HEK293 (cell line): ENCODE results near the gene RBM20.

ENCODE experiments used
- CTCF ChIA-PET: fragments of 350-600 bp; formaldehyde crosslinking; extraction: SDS; loops from one replicate; lab custom pipeline; 2021; ENCODE audit warnings: antibody characterized with exemption; lab: Yijun Ruan, JAX
- POLR2A ChIA-PET: fragments of 300-600 bp; formaldehyde crosslinking; extraction: SDS; loops from one replicate; lab custom pipeline; 2020; ENCODE audit warnings: antibody characterized with exemption, inconsistent platforms; lab: Yijun Ruan, JAX
- H3K27ac ChIP-seq: fragments of 200-500 bp; sonication (Bioruptor generic); 2 replicates; pipeline ENCODE4 v1.5.1; 2014; ENCODE audit warnings: low read depth, low read length, control low read depth, inconsistent platforms; ENCODE audit errors: extremely low read depth
- H3K36me3 ChIP-seq, 2 experiments: fragments of 200-500 bp in 1 of 2; sonication (Bioruptor generic) in 1 of 2; 1 replicate in 1 of 2; 2 replicates in 1 of 2; pipeline ENCODE4 v1.5.1; 2014 to 2017; ENCODE audit warnings: inconsistent platforms in 2 of 2, low read length in 2 of 2; ENCODE audit not compliant: control insufficient read depth in 2 of 2, insufficient read depth in 1 of 2
- H3K4me1 ChIP-seq: fragments of 200-500 bp; sonication (Bioruptor generic); 2 replicates; pipeline ENCODE4 v1.5.1; 2014; ENCODE audit warnings: mild to moderate bottlenecking, low read length, inconsistent platforms; ENCODE audit not compliant: control insufficient read depth, insufficient read depth
- H3K4me3 ChIP-seq: 2 replicates; pipeline ENCODE4 v1.5.1; 2011; ENCODE audit warnings: low read depth, mild to moderate bottlenecking, control low read depth, low read length, moderate library complexity
- H3K9me3 ChIP-seq: fragments of 200-500 bp; sonication (Bioruptor generic); 2 replicates; pipeline ENCODE4 v1.5.1; 2014; ENCODE audit warnings: low read depth, low read length, inconsistent platforms; ENCODE audit not compliant: control insufficient read depth, insufficient read depth
- IKZF3 ChIP-seq: fragments of 450-650 bp; IDR thresholded peaks from 2 replicates; pipeline ENCODE4 v1.5.0; 2018; ENCODE audit warnings: missing biosample characterization, mild to moderate bottlenecking, missing genetic modification characterization, moderate library complexity
- KLF9 ChIP-seq: fragments of 450-650 bp; formaldehyde crosslinking; IDR thresholded peaks from 2 replicates; pipeline ENCODE4 v1.5.1; 2016; ENCODE audit warnings: missing biosample characterization, missing genetic modification characterization, low read depth
- SETDB1 ChIP-seq: IDR thresholded peaks from one replicate; pipeline ENCODE4 v1.6.1; 2017; ENCODE audit warnings: mild to moderate bottlenecking, low read length, moderate library complexity, mixed read lengths; ENCODE audit not compliant: insufficient read length
- TRIM28 ChIP-seq: IDR thresholded peaks from 2 replicates; pipeline ENCODE4 v1.6.1; 2011; ENCODE audit warnings: low read length, control low read depth, borderline replicate concordance
- ZBTB48 ChIP-seq: fragments of 450-650 bp; formaldehyde crosslinking; IDR thresholded peaks from 2 replicates; pipeline ENCODE4 v1.5.1; 2016; ENCODE audit warnings: missing biosample characterization, missing genetic modification characterization
- ZEB2 ChIP-seq: fragments of 450-650 bp; formaldehyde crosslinking; IDR thresholded peaks from 2 replicates; pipeline ENCODE4 v1.5.1; 2016; ENCODE audit warnings: missing biosample characterization, missing genetic modification characterization
- ZFHX2 ChIP-seq: fragments of 450-650 bp; formaldehyde crosslinking; conservative IDR thresholded peaks from 2 replicates; pipeline ENCODE4 v1.5.1; 2016; ENCODE audit warnings: missing biosample characterization, missing genetic modification characterization
- ZNF132 ChIP-seq: fragments of 450-650 bp; formaldehyde crosslinking; IDR thresholded peaks from 2 replicates; pipeline ENCODE4 v1.5.1; 2017; ENCODE audit warnings: missing biosample characterization, missing genetic modification characterization, borderline replicate concordance
- ZNF585B ChIP-seq: fragments of 450-650 bp; formaldehyde crosslinking; IDR thresholded peaks from 2 replicates; pipeline ENCODE4 v1.5.1; 2016; ENCODE audit warnings: missing biosample characterization, missing genetic modification characterization
- ZNF621 ChIP-seq: fragments of 450-650 bp; formaldehyde crosslinking; IDR thresholded peaks from 2 replicates; pipeline ENCODE4 v1.5.1; 2017; ENCODE audit warnings: missing biosample characterization, missing genetic modification characterization
- ZNF670 ChIP-seq: fragments of 450-650 bp; formaldehyde crosslinking; IDR thresholded peaks from 2 replicates; pipeline ENCODE4 v1.5.1; 2016; ENCODE audit warnings: missing biosample characterization, missing genetic modification characterization, low read depth
- ZNF792 ChIP-seq: fragments of 450-650 bp; formaldehyde crosslinking; IDR thresholded peaks from 2 replicates; pipeline ENCODE4 v1.5.1; 2016; ENCODE audit warnings: missing biosample characterization, missing genetic modification characterization
- TF ChIP-seq, protein P1 (sequence below): fragments of 450-650 bp; formaldehyde crosslinking; IDR thresholded peaks from 2 replicates; pipeline ENCODE4 v1.5.1; 2016; ENCODE audit warnings: missing biosample characterization, missing genetic modification characterization
- TF ChIP-seq, protein P2 (sequence below): fragments of 450-650 bp; formaldehyde crosslinking; IDR thresholded peaks from 2 replicates; pipeline ENCODE4 v1.5.1; 2016; ENCODE audit warnings: missing biosample characterization, missing genetic modification characterization
- TF ChIP-seq, protein P3 (sequence below): fragments of 450-650 bp; formaldehyde crosslinking; IDR thresholded peaks from 2 replicates; pipeline ENCODE4; 2016; ENCODE audit warnings: missing biosample characterization, missing genetic modification characterization
- TF ChIP-seq, protein P4 (sequence below): fragments of 450-650 bp; formaldehyde crosslinking; IDR thresholded peaks from 2 replicates; pipeline ENCODE4 v1.5.1; 2016; ENCODE audit warnings: missing biosample characterization, missing genetic modification characterization, borderline replicate concordance

Gene RBM20

DNA sequence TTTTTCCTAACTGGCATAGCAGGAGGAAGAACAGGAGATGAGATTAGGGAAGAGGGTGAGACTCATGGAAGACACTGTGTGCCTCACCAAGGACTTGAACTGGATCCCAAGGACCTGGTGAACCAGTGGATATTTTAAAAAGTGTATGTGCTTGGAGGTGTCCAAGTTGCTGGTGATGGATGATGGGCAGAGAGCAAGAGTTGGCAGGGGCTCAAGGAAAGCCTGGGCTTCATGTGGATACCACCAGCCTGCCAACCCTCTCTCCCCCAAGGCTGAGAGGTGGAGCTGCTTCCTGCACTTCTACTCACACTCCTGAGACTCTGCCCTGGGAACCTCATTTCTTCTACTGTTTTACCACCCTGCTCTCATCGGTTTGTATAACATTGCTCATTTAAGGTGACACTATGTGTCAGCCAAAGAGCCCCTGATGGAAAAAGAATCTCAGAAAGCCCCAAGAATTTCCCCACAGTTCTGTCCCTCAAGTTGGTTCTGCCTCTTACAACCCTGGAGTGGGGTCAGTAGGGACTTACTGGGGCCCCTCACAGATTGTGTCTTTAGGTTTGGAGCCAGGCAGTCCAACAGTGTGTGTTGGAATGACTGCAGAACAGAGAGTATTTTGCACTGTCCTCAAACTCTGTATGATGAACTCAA lies 171.3 kb downstream of the RBM20 start:
- no peaks in the 10 kb centered on the region for H3K4me1 ChIP-seq
- TF ChIP-seq ZEB2 (tag by site-specific recombination) (no peak), KLF9 (tag by site-specific recombination) (no peak), ZNF792 (tag by site-specific recombination) (no peak), ZNF585B (tag by site-specific recombination) (no peak), ZNF132 (no peak), TRIM28 (no peak), IKZF3 (no peak), ZFHX2 (tag by site-specific recombination) (no peak), SETDB1 (no peak), ZBTB48 (no peak), ZNF621 (tag by site-specific recombination) (no peak)
- TF ChIP-seq, protein P1, sequence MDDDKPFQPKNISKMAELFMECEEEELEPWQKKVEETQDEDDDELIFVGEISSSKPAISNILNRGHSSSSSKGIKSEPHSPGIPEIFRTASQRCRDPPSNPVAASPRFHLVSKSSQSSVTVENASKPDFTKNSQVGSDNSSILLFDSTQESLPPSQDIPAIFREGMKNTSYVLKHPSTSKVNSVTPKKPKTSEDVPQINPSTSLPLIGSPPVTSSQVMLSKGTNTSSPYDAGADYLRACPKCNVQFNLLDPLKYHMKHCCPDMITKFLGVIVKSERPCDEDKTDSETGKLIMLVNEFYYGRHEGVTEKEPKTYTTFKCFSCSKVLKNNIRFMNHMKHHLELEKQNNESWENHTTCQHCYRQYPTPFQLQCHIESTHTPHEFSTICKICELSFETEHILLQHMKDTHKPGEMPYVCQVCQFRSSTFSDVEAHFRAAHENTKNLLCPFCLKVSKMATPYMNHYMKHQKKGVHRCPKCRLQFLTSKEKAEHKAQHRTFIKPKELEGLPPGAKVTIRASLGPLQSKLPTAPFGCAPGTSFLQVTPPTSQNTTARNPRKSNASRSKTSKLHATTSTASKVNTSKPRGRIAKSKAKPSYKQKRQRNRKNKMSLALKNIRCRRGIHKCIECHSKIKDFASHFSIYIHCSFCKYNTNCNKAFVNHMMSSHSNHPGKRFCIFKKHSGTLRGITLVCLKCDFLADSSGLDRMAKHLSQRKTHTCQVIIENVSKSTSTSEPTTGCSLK, result no peak
- TF ChIP-seq, protein P2, sequence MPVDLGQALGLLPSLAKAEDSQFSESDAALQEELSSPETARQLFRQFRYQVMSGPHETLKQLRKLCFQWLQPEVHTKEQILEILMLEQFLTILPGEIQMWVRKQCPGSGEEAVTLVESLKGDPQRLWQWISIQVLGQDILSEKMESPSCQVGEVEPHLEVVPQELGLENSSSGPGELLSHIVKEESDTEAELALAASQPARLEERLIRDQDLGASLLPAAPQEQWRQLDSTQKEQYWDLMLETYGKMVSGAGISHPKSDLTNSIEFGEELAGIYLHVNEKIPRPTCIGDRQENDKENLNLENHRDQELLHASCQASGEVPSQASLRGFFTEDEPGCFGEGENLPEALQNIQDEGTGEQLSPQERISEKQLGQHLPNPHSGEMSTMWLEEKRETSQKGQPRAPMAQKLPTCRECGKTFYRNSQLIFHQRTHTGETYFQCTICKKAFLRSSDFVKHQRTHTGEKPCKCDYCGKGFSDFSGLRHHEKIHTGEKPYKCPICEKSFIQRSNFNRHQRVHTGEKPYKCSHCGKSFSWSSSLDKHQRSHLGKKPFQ (tag by site-specific recombination), result no peak
- TF ChIP-seq, protein P3, sequence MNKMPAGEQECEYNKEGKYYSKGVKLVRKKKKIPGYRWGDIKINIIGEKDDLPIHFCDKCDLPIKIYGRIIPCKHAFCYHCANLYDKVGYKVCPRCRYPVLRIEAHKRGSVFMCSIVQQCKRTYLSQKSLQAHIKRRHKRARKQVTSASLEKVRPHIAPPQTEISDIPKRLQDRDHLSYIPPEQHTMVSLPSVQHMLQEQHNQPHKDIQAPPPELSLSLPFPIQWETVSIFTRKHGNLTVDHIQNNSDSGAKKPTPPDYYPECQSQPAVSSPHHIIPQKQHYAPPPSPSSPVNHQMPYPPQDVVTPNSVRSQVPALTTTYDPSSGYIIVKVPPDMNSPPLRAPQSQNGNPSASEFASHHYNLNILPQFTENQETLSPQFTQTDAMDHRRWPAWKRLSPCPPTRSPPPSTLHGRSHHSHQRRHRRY (tag by site-specific recombination), result no peak
- TF ChIP-seq, protein P4, sequence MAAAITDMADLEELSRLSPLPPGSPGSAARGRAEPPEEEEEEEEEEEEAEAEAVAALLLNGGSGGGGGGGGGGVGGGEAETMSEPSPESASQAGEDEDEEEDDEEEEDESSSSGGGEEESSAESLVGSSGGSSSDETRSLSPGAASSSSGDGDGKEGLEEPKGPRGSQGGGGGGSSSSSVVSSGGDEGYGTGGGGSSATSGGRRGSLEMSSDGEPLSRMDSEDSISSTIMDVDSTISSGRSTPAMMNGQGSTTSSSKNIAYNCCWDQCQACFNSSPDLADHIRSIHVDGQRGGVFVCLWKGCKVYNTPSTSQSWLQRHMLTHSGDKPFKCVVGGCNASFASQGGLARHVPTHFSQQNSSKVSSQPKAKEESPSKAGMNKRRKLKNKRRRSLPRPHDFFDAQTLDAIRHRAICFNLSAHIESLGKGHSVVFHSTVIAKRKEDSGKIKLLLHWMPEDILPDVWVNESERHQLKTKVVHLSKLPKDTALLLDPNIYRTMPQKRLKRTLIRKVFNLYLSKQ (tag by site-specific recombination), result no peak
- H3K27ac ChIP-seq, result no peak overlapping the region
- ChIA-PET POLR2A (no interaction called here), CTCF (no interaction called here)
- H3K36me3 ChIP-seq, result peaks cover 0 to 28% of the 10 kb centered on the region in 2 experiments
- no peaks in the 10 kb centered on the region for H3K9me3 ChIP-seq
- H3K4me3 ChIP-seq, result no peak overlapping the region

DNA sequence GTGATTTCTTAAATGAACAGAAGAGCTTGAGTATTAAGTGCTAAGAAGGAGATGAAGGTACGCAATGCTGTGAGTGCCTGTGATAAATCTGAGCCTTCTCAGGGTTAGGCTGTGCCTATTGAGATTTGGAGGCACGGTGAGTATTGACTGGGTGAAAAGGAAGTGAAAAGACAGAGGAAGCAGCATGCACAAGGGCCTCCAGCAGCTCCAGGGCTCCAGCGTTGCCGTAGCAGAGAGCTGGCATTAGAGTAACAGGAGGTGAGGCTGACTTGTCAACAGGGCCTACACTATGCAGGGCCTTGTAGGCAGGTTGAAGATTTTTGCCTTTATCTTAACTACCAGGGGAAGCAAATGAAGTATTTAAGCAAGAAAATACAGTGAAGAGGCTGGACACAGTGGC lies 173.5 kb downstream of the RBM20 start:
- ChIA-PET POLR2A (no interaction called here), CTCF (interaction anchor here (0.7 kb wide), 1 partner anchor 19 kb away, joined by 4 read pairs; no protein-coding TSS in a partner anchor)
- H3K4me1 ChIP-seq, result no peaks in the 10 kb centered on the region
- H3K9me3 ChIP-seq, result no peaks in the 10 kb centered on the region
- no peak overlapping the region for H3K4me3 ChIP-seq
- no peak overlapping the region for H3K27ac ChIP-seq
- TF ChIP-seq ZNF670, result no peak
- peaks cover 0 to 27% of the 10 kb centered on the region in 2 experiments for H3K36me3 ChIP-seq
